Nucleus accumbens (tissue), 56 donors: Measurements from ENCODE around the gene USP37.

Source experiments
- DNase-seq, 56 donors: peaks; one replicate each; lab custom pipeline; 2025; lab: John Stamatoyannopoulos, UW

Gene USP37, protein sequence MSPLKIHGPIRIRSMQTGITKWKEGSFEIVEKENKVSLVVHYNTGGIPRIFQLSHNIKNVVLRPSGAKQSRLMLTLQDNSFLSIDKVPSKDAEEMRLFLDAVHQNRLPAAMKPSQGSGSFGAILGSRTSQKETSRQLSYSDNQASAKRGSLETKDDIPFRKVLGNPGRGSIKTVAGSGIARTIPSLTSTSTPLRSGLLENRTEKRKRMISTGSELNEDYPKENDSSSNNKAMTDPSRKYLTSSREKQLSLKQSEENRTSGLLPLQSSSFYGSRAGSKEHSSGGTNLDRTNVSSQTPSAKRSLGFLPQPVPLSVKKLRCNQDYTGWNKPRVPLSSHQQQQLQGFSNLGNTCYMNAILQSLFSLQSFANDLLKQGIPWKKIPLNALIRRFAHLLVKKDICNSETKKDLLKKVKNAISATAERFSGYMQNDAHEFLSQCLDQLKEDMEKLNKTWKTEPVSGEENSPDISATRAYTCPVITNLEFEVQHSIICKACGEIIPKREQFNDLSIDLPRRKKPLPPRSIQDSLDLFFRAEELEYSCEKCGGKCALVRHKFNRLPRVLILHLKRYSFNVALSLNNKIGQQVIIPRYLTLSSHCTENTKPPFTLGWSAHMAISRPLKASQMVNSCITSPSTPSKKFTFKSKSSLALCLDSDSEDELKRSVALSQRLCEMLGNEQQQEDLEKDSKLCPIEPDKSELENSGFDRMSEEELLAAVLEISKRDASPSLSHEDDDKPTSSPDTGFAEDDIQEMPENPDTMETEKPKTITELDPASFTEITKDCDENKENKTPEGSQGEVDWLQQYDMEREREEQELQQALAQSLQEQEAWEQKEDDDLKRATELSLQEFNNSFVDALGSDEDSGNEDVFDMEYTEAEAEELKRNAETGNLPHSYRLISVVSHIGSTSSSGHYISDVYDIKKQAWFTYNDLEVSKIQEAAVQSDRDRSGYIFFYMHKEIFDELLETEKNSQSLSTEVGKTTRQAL

DNA sequence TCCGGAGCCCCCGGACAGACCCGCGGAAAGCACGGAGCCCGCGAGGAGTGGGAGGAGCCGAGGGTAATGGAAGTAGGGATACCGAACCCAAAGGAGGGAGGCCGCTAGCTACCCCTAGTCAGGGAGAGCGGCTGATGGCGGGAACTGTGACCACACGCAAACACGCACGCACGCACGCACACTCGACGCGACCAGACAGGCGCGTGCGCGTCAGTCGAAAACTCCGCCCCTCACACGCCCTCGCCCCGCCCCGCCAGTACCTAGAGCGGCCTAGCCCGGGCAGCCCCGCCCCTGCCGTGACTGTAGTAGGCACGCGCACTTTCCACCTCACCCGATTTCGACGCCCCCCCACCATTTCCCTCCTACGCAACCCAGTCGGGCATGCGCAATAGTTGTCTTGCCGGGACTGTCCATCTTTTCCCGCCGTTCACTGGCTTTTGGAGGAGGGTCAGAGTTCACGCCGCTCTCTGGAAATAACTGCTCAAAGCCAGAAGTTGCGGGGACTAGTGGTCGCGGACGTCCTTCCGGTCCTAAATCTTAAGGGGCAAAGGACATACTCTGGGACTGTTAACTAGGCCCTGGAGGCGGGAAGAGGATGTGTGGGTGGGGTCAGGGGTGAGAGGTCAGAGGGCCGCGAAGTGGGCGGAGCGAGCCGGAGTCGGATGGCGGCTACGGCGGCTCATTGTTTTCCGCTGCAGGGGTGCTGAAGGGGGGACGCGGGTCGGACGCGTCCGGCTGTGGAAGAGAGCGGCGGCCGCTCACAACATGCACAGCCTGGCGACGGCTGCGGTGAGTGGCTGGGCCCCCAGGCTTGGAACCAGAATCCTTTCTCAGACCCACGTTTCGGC is at the start of gene USP37, which contains the start of gene CNOT9:
Gene USP37 (minus strand): TSS at position 162 of the 848 bp plus-strand sequence. CDS start 9,698 bp downstream, outside the sequence.
Gene CNOT9 (plus strand): TSS at position 650 of the 848 bp plus-strand sequence. CDS start 116 bp downstream, at position 766.
- DNase-seq: peak; percentile 49 to 99 (median 97)

DNA sequence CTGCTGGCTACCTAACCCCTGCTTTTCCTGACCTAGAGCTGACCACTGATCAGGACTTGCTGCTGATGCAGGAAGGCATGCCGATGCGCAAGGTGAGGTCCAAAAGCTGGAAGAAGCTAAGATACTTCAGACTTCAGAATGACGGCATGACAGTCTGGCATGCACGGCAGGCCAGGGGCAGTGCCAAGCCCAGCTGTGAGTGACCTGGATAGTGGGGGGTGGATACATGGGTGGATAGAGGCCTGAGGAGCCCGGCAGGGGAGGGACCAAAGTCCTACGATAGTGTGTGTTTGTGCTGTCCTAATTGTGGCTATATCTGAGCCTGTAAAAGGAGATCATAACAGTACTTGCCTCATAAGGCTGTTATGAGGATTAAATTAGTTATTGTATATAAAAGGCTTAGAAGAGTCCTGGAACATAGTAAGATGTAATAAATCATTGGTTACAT is 47.7 kb upstream of the USP37 start:
- DNase-seq: no peak

DNA sequence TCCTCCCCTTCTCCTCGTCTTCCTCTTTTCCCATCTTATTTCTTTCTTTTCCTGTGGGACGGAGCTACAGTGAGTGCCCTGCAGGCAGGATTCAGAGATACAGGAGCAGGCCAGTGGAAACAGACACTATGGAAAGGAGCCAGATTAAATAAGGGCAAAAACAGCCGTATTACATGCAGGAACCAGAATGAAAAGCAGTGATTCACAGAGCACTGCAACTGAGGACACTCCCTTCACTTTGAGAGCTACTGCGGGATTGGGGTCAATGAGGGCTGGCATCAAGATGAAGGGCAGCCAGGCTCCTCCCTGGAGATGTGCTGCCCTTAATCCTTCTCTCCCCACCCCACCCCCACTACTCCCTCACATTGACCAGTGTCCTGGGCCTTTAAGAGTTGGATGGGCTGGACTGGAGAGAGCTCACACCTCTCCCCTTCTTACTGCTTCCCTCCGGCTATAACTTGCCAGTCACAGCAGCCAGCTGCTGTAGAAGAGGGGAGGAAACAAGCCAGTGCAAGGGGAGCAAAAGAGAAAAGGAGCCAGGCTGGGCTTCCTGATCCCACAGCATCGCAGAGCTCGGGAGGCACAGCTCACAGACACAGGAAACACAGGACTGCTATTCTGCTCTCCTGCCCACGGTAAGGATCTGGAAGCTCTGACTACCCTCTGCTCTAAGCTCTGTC is 39.4 kb upstream of the USP37 start, which contains the start of gene PLCD4:
Gene PLCD4 (plus strand): TSS at position 464 of the 680 bp plus-strand sequence. CDS start 7,841 bp downstream, outside the sequence.
- peak in 2 of 56 donors; percentile 1 to 27 for DNase-seq

- peak in 3 of 56 donors; percentile 2 to 23 (median 8) for DNase-seq
These were observed 37.3 kb upstream of the USP37 start for GRCh38 chr2:218605432-218605831.

DNA sequence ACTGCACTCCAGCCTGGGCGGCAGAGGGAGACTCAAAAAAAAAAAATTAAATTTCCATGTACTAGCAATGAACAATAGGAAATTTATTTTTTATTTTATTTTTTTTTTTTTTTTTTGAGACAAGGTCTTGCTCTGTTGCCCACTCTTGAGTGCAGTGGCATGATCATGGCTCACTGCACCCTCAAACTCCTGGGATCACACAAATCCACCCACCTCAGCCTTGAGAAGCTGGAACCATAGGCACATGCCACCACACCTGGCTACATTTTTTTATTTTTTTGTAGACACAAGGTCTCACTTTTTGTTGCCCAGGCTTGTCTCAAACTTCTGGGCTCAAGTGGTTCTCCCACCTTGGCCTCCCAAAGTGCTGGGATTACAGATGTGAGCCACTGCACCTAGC is 17.4 kb upstream of the USP37 start:
- DNase-seq: no peak

- DNase-seq: no peak
These were observed 16.1 kb upstream of the USP37 start for GRCh38 chr2:218583983-218584850.

GRCh38 chr2:218582076-218582475 is 13.9 kb upstream of the USP37 start:
- DNase-seq: no peak

DNA sequence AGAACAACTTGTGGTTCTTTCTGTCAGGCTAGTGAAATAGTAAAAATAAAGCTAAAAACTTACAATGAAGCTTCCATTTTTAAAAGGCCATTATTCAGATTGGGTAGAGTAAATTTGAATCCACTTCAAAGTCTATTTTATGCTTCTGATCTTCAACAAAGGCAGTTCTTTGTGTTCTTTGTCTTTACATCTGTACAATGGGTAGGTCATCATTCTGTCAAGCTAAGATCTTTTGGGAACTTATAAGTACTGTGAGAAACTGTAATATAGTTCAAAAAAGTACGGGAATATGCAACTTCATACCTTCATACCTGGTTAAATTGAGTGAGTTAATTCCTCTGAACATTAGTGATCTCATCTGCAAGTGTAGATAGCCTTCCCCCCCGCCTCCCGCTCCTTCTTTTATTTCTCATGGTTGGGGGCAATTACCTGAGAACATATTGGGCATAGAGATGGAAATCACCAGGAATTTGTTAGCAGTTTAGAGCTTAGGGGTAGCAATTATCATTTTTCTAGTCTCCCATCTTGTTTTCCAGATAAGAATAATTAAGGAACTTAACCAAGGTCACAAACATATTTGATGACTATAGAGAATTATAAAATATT is 10.2 kb upstream of the USP37 start:
- DNase-seq: no peak

DNA sequence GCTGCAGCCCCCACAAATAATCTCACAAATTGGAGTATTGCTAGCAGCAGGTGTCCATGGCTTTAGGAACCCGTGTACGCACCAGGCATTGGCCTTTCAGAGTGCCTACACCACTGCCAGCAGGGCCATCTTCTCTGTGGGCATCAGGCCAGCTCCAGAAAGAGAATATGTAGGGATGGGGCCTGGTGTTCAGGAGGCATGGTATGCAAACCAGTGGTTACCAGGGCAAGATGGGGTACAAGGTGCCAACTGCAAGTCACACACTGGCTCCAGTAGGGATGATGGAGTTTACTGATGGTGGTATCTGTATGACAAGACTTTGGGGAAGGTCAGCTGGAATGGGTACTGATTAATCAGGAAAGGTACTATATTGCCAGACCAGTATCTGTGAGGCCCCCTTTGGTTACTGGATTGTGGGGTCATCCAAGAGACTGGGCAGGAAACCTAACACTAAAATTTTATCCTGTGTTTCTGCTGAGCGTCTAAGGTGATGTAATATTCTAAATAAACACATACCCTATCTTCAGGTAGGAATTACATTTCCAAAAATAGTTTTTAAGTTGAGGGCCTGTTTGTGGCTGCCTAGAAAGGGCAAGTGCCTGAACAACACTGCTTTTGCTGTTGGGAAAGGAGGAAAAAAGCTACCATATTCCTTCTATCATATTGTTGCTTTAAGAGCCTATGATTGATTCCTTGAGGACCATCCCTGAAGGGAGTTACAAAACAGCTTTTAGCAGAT is 9.5 kb upstream of the USP37 start:
- no peak for DNase-seq

- DNase-seq: no peak
These were observed 8.7 kb upstream of the USP37 start for GRCh38 chr2:218576854-218577253.

GRCh38 chr2:218570850-218571249 is 2.7 kb upstream of the USP37 start:
- no peak for DNase-seq

GRCh38 chr2:218569661-218570500 is 1.7 kb upstream of the USP37 start:
- DNase-seq: no peak

GRCh38 chr2:218569038-218569431 is 884 bp upstream of the USP37 start:
- DNase-seq: peak in 19 of 56 donors; percentile 23 to 70 (median 54)

GRCh38 chr2:218567797-218568189 is 358 bp downstream of the USP37 start:
- peak in 20 of 56 donors; percentile 63 to 91 (median 76) for DNase-seq

- no peak for DNase-seq
These were observed 1.9 kb downstream of the USP37 start for GRCh38 chr2:218566296-218566695.

GRCh38 chr2:218564056-218564455 is 4.1 kb downstream of the USP37 start:
- no peak for DNase-seq
